ENCODE results near the gene ATP10A. TPM values are rescaled to one million over a fixed set of nuclear protein-coding genes. Genes with fewer than 3 reads are reported as not detected.

ATP10A gene
- total RNA-seq, 1 donor from 2014 or later: not detected

- POLR2A ChIA-PET: no interaction called here
- H3K36me3 Mint-ChIP-seq (ENCODE audit: low read depth): no peaks in the 10 kb centered on the region
- no peak overlapping the region for H3K27ac Mint-ChIP-seq
- no peak overlapping the region for H3K4me3 Mint-ChIP-seq
- H3K9me3 Mint-ChIP-seq: peaks cover 3% of the 10 kb centered on the region
- CTCF ChIA-PET: no interaction called here
- H3K27me3 Mint-ChIP-seq: no peaks in the 10 kb centered on the region
- TF ChIP-seq CTCF (IDR thresholded peaks at IDR 0.05): no peak
- no peaks in the 10 kb centered on the region for H3K4me1 Mint-ChIP-seq
- intact Hi-C loops (cut with micrococcal nuclease): no loop called here
- DNase-seq: no peak
- no peak for ATAC-seq (ENCODE audit: low read depth)
Observed at GRCh38 chr15:25679492-25679891, 183.6 kb downstream of the ATP10A start.

GRCh38 chr15:25678500-25678855 is 184.6 kb downstream of the ATP10A start:
- intact Hi-C loops (cut with micrococcal nuclease): no loop called here
- Mint-ChIP-seq H3K27me3 (no peaks in the 10 kb centered on the region), H3K27ac (no peak overlapping the region), H3K4me3 (no peak overlapping the region), H3K4me1 (no peaks in the 10 kb centered on the region), H3K9me3 (peaks cover 3% of the 10 kb centered on the region), H3K36me3 (ENCODE audit: low read depth) (no peaks in the 10 kb centered on the region)
- ATAC-seq (ENCODE audit: low read depth): no peak
- POLR2A ChIA-PET: no interaction called here
- TF ChIP-seq CTCF (IDR thresholded peaks at IDR 0.05): no peak
- CTCF ChIA-PET: no interaction called here
- DNase-seq: no peak

- intact Hi-C loops (cut with micrococcal nuclease): no loop called here
- no peak overlapping the region for H3K27ac Mint-ChIP-seq
Observed at GRCh38 chr15:25677719-25678499, 185.2 kb downstream of the ATP10A start.

GRCh38 chr15:25676070-25676469 is 187.1 kb downstream of the ATP10A start:
- Mint-ChIP-seq H3K4me3 (no peak overlapping the region), H3K27me3 (no peaks in the 10 kb centered on the region), H3K36me3 (ENCODE audit: low read depth) (no peaks in the 10 kb centered on the region), H3K27ac (no peak overlapping the region), H3K9me3 (no peaks in the 10 kb centered on the region), H3K4me1 (no peaks in the 10 kb centered on the region)
- no peak for DNase-seq
- CTCF ChIA-PET: no interaction called here
- POLR2A ChIA-PET: no interaction called here
- no peak for TF ChIP-seq CTCF (IDR thresholded peaks at IDR 0.05)
- intact Hi-C loops (cut with micrococcal nuclease): no loop called here
- no peak for ATAC-seq (ENCODE audit: low read depth)

More at GRCh38 chr15:25677719-25678499, 185.2 kb downstream of the ATP10A start:
- Mint-ChIP-seq H3K36me3 (ENCODE audit: low read depth) (no peaks in the 10 kb centered on the region), H3K27me3 (no peaks in the 10 kb centered on the region), H3K4me3 (no peak overlapping the region), H3K9me3 (peaks cover under 1% of the 10 kb centered on the region), H3K4me1 (no peaks in the 10 kb centered on the region)
- CTCF ChIA-PET: no interaction called here
- POLR2A ChIA-PET: no interaction called here
- TF ChIP-seq CTCF (IDR thresholded peaks at IDR 0.05): no peak
- DNase-seq (no peak), ATAC-seq (ENCODE audit: low read depth) (no peak)

- intact Hi-C loops (cut with micrococcal nuclease): no loop called here
- H3K36me3 Mint-ChIP-seq (ENCODE audit: low read depth): no peaks in the 10 kb centered on the region
- CTCF ChIA-PET: no interaction called here
Observed at GRCh38 chr15:25675396-25675795, 187.7 kb downstream of the ATP10A start.

More at GRCh38 chr15:25675396-25675795, 187.7 kb downstream of the ATP10A start:
- H3K4me1 Mint-ChIP-seq: no peaks in the 10 kb centered on the region
- no peaks in the 10 kb centered on the region for H3K9me3 Mint-ChIP-seq
- H3K4me3 Mint-ChIP-seq: no peak overlapping the region
- H3K27me3 Mint-ChIP-seq: peaks cover 3% of the 10 kb centered on the region
- H3K27ac Mint-ChIP-seq: no peak overlapping the region
- POLR2A ChIA-PET: no interaction called here
- no peak for ATAC-seq (ENCODE audit: low read depth)
- no peak for DNase-seq
- no peak for TF ChIP-seq CTCF (IDR thresholded peaks at IDR 0.05)

All from activated B cell treated with CpG ODN at 0.5 μM for 24 hours (primary cell).